Bone marrow (tissue), 2 donors: ENCODE data around the gene CREB5.
A peak's percentile ranks its signal among the peaks of the same experiment; 100 is the strongest.

Experiments used
- DNase-seq, 2 donors: peaks; one replicate each; lab custom pipeline; 2025; lab: John Stamatoyannopoulos, UW

CREB5 gene

DNA sequence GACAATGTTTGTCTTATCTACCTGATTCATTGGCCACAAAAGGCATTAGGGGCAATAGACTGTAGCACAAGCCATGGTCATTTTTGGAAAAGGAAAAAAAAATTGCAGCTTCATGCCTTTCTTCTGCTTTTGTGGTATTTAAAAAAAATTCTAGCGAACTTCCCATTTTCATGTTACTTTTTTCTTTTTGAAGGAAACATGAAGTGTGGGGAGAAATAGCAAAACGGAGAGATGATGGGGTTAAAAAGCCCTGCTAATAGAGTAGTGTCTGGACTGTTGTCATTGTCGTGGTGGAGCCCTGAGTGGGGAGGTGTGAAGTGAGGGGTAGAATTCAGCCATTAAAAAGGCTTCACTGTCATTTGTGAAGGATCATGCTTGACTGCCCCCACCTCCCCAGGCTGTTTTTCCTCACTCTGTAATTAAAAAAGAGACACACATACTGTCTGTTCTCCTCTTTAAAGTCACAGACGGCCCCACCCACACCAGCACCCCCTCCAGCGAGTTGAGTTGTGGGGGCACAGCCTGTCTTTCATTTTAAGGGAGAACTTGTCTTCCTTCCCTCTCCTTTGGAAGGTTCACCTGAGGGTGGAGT is 272.4 kb downstream of the CREB5 start:
- DNase-seq: no peak

DNA sequence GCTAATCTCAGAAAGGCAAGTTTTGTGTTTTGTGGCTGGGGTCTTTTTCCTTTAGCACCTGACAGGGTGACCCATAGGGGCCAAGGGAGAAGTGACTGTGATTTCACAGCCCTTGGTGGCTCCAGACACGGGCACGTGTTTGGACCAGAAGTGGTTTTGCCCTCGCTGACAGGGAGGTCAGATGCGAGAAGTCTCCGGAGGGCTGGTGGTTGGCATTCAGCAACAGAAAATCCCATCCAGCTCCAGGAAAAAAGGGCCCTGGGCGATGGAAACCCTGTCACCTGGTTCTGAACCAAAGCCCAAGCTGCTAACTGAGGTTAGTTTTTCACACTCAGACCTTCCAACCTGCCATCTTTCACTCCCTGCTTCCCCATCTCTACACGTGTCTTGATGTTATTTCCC is 272.9 kb downstream of the CREB5 start:
- DNase-seq: no peak

DNA sequence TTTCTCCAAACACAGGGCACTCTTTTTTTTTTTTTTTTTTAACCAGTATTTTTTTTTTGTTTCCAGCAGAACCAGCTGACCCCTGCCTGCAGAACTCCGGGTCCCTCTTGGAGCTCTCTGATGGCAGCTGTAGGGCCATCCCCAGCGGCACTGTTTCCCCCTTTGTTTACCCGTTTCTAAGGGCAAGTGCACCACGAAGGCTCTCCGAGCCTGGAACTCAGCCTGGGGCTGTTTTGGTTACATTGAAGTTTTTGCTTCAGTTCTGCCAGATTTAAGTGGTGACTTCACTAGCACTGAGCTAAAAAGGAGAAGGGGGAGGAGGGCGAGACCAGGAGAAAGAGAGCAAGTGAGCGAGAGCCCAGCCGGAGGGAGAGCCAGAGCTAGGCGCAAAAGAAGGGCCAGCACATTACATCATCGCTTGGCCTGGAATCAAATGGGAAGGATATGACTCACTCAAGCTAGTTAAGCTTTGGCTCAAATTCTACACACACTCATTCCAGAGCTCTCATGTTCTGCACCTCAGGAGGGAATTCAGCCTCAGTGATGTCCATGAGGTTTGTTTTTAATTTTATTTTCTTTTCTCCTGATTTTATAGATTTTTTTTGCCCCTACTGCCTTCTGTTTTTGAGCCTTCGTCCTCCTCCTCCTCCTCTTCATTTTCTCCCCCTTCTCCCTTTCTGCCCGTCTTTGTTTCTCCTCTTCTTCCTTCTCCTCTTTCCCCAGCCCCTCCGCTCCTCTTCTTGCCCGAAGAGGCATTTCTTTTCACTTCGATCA is 273.5 kb downstream of the CREB5 start:
- peak; percentile 42 to 85 for DNase-seq

DNA sequence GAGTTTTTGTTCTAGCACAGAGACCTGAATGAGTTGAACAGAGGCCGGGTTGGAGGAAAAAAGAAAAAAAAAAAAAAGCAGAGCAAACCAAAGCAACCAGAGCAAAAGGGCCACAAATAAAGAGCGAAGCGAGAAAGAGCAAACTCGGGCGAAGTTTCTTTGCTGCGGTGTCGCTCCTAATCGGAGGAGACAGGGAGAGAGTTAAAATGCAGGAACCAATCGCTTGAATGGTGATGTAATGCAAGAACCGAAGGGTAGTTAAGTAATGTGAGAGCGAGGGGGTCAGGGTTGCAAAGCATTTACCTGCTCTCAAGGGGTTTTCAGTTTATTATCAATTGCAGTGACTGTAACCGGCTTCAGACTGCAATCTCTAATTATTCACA is 274.1 kb downstream of the CREB5 start:
- DNase-seq: no peak

DNA sequence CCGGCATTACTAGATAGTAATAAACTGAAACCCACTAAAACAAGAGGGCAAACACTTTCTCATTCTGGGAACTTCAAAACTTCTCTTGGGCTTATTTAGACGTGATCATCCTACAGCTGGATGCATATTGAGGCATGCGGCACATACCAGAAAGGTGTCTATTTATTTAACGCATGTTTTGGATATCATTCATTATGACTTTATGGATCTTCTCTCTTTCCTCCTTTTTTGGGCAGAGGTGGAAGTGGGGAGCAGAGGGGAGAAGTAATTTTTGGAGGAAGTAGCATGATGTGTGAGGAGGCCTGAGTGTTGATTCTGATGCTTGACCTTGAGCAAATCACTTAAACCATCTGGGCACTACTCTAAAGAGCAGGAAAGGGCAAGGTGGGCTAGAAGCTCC is 275.2 kb downstream of the CREB5 start:
- DNase-seq: no peak

DNA sequence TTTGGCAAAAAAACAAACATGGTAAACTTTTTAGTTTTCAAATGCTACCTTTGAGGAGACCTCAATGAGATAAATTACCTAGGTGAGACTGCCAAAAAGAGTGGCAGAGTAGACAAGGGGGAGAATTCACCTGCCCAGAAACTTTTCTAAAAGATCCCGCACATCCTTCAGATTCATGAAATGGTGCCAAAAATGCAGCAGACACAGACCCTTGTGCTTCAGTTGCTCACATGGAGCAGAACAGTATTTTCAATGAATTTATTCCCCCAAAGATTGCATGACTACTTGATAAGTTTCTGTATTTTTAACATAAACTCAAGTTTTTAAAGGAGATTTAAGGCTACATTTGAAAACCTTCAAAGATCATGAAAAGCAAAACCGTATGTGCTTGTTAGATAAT is 275.9 kb downstream of the CREB5 start:
- DNase-seq: no peak

DNA sequence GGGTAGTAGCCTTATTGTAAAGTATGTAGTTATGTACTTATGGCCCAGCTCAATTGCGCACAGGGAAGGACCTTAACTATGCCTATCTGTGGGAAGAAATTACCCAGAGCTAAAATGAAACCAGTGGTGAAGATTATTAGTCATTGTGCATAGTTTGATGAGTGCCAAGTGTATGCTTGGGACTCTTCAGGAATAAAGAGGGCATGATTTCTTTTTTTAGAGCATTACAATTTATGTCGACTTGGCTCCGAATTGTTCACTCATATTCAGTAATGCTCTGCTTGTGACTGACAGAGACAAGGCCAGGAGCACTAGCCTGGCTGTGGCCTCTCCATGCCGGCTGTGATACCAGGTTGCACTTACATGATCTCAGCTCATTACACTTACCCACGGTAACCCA is 276.3 kb downstream of the CREB5 start:
- no peak for DNase-seq

DNA sequence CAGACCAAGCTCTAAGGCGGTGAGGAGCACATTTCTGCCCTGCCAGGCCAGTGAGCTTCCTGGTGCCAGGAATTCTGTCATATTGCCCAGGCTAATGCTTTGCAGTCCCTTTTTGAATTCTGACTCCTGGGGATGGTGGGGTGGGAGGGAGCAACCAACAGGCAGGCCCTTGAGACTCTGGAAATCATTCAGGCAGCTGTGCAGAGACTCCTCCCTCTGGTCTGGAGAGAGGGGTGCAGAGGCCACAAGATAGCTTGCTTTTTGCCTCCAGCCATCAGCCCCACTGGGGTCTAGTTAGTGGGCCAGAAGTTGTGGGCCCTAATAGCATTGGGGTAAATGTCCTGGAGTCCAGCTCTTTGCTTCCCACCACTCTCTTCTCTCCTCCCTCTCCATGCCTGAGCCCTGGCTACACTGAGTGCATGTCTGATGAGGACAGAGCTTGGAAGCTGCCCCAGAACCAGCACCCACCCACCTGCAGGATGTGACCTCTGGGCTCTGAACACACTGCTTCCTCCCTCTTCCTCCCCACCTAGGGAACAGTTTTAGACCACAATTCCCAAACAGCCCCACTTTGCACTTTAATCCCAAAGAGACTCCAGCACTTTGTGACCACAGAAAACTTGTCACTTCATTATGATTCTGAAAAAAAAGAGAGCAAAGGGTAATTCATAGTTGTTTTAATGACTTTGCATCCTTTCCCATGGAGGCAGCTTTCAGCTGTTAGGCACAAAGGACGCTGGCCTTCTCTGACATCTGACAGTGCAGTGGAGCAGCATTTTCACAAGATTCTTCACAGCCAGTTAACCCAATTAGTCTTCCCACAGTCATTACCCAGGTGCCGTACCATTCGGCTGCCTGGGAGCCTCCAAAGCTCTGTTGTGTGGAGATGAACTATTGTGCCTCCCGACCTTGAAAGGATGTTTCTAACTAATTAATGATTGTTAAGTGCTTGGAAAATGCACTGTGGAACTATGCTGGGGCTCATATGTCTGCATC is 283.3 kb downstream of the CREB5 start:
- DNase-seq: no peak

DNA sequence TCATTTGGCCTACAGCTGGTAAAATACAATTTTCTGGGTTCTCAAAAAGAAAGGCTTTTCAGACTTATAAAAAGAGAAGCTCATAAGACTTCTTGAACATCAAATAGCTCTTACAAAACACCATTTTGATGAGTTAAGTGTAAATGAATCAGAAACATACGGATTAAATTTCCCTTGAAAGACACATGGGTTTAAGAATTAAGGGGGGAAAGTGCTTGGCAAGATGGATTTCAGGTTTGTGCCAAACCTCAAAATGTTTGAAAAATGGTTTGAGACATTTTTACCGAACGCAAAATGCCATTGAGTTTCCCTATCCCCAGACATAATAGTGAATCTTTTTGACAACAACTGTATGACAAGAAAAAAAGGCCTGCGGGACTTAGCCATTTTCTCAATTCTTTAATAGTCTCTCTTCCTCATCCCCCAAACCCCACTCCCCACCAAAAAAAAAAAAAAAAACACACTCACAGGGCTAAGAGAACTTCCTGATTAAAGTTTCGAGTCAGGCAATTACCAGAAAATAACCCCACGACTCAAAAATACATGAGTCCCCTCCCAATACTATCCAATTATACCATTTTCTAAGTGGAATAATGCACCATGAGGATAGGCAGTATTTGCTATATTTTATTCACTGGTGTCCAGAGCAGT is 285.7 kb downstream of the CREB5 start:
- DNase-seq: no peak

DNA sequence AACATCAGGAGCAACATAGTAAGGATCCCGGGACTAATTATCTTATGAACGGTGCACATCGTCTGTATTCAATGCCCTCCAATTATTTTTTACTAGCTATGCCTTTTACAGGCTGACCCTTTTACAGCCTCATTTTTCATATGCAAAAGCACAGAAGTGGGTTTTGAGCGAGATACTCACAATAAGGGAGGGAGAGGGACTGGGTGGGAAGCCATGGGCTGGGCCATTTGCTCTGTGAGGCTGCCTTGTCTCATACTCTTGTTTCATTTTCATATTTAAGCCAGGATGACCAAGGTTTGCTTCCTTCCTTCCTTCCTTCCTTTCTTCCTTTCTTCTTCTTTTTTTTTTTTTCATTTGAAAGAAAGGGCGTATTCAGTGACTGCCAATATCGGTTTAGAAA is 286.5 kb downstream of the CREB5 start:
- DNase-seq: no peak

DNA sequence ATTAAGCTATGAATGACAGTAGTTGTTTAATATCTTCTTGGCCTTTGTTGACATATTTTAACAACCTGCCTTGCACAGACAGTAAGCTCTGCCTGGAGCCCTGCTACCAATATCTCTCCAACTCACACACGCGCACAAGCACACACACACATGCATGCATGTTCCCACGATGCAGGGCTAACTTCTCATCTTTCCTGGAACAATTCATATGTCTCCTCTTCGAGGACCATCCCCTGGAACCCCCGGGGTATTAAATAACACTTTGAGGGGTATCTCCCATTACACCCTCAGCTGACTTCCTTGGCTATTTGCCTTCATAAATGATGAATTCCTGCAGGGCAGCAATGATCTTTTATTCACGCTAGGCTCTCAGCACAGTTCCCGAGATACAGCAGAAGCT is 287.8 kb downstream of the CREB5 start:
- no peak for DNase-seq

DNA sequence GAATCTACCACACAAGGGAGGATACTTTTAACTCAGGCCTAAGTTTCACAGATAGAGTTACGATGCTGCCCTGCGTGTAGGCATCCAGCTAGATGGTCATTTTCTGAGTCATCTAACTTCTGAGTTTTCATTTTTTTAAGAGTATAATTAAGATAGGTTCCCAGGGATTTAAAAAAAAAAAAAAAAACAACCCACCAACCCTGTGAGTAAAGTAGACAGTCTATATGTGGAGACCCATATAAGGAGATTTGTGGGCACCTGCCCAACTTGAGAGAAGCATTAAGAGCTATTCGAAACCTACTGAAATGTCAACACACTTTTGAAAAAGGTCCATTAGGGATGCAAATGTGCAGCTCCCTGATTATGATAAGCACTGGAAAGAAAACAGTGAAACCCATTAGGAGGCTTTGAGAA is 288.5 kb downstream of the CREB5 start:
- DNase-seq: no peak

DNA sequence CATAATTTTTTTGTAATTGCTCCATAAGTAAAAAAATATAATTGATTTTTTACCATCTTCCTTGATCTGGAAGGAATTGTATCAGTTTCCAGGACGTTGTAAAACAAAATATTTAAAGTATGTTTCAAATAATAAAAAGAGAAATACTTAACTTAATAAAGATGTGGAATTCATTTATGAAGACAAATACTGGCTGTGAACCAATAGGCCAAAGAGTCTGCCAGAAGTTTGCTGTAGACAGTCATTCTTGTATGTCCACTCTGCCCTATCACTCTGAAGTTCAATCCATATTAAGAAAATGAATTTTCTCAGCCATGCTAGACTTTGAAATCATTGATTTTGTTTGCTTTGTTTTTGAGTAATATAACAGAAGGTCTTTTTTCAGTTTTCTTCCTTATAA is 289.4 kb downstream of the CREB5 start:
- DNase-seq: no peak

DNA sequence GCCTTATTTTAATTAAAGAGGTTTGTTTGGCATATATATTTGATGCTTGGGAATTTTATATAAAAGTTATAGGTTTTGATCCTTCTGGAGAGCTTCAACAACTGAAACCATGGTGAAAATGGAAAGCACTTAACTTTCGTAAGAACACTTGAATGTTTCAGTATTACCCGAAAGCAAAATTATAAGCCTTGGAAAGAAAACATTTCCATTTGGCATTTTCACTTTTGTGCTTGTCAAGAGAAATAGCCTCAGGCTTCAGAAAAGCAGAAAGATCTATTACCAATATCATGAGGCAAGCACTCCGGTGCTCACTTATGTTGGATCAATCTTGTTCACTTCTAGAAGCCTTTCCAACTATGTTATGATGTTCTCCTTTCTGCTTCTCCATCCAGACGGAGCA is 289.9 kb downstream of the CREB5 start:
- no peak for DNase-seq

DNA sequence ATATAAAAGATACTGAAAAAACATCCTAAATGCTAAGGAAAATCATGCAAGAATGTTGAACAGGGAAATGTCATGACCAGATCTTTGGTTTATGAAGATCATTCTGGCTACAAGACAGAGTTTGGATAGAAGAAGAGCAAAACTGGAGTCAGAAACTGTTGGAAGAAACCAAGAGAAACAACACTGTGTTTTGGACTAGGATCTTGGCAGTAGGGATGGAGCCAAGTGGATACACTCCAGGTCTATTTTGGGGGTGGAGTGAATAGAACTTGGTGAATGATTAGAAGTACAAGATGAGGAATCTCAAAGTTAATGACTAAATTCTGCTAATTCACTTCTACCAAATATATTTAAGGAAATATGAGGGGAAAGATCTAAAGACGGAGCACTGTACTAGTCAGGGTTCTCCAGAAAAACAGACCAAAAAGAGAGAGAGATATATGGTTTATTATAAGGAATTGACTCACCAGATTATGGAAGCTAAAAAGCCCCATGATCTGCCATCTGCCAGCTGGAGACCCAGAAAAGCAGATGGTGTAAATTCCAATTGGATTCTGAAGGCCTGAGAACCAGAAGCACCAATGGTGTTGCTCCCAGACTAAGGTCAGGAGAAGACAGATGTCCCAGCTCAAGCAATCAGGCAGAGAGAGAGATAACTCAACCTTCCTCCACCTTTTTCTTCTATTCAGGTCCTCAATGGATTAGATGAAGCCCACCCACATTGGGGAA is 290.9 kb downstream of the CREB5 start:
- DNase-seq: no peak

DNA sequence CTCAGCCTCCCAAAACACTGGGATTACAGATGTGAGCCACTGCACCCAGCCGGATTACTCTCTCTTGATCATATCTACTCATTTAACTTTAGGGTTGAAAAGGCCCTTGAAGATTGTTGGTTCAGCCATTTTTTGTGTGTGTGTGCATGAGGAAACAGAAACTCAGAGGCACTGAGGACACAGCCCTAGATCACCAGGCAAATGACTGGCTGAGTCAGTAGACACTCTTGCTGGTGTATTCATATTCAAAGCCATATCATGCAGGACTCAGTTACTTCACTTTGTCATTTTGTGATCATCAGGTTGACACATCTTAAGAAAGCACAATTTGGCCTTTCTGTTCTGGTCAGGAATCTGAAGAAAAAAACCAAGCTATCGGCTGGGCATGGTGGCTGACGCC is 292.4 kb downstream of the CREB5 start:
- no peak for DNase-seq

DNA sequence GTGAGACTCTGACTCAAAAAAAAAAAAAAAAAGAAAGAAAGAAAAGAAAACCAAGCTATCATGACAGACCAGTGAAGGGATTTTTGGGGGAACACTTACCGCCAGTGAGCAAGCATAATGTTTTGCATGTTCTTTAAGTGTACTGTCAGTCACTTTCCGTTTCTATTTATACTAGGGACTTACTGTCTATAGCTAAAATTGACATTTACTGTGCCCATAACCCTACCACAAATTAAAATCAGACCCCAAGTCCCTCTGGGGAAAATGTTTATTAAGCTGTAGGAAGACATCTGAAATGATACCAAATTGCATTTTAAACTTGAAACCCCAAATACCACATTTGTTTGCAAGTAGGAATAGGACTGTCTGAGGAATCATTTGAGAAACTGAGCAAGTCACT is 293.0 kb downstream of the CREB5 start:
- no peak for DNase-seq

DNA sequence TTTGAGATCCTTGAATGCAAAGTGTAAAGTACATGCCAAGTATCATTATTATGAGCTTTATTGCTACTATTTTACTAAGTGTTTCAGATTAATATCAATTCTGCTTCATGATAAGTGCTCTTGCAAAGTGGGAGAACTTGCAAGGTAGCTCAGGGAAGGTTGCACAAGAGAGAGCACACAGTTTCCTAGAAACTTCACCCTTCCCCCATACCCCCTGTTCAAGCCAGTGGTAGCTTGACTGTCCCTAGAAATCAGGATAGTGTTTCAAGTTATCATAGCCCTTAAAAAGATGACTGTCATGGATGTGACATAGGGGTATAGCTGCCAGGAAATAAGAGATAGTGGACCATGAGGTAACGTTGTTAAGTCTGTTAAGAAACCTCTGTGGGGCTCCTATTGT is 294.3 kb downstream of the CREB5 start:
- DNase-seq: no peak

DNA sequence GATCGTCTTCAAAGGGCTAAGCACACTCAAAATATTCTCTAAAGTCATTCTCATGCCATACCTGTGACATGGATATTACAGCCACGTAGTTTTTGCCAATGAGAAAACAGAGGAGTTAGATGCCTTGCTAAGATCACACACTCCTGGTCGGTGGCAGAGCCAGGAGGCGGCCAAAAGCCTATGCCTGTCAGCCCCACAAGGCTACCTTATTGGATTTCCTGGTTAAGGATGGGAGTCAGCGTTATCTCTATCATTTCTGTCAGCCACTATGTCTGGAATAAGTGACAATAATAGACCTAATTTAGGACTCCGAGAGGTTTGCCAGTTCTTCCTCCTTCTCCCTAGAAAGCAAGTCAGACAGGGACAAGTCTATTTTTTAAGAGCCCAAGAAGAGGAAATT is 295.0 kb downstream of the CREB5 start:
- no peak for DNase-seq

DNA sequence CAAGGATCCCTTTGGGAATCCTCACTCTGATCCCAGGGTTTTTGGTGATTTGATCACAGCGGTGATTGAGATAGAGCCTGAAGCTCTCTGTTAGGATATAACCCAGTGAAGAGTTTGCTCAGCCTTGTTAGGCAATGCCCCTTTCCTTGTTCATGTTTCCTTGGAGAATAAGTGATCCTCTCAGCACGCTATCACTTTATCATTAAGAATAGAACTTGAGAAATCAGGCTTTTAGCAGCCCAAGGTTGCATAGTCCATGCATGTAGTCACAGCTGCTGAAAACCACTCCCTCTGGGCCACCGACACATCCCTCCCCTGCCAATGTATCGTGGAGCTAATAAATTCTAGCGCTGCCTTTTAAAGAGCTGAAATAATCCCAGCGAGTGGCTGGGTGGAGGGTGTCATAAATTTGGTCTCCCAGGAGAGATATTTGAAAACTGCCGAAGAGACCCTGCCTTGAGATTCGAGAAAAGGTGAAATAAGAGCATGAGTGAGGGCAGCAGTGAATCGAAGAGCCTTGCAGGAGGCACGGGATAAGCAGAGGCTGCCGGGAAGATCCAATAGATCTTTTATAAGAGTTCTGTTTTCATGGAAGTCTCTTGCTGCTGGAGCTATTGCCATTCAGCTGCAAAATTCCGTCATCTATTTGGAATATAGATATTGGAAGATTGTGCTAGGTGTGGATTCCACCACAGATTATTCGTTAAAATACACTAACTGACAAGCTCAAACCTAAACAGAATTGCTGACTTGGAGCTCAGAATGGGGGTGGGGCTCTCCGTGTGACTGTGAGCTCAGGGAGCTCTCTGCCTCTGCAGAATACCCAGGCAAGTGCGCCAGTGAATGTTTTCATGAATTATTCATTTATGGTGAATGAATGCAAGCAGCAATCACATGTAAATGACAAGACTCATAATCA is 296.0 kb downstream of the CREB5 start:
- no peak for DNase-seq

DNA sequence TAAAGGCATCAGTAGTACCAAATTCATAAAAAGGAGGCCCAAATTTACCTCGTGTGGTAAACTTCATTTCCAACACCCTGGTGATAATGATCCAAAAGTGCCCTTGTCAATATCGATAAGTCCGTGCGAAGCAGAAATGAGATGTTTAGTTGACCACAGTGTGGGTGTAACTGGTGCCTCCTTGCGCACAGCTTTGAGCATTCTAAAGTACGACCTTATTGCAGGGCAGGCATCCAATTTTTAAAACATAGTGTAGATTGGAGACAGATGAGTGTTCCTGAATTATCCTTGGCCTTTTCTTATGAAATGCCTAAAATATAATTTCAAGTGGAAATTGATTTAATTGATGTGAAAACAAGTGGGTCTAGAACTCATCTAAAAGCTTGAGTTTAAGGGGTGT is 297.4 kb downstream of the CREB5 start:
- no peak for DNase-seq
